Endodermal cell (in vitro differentiated cells): ENCODE results near the gene CEBPZOS. TPM values are rescaled to one million over a fixed set of nuclear protein-coding genes. Genes with fewer than 3 reads are reported as not detected.

Source experiments
- DNase-seq: peaks from one replicate; pipeline ENCODE4 v3.0.0-alpha.2; 2017
- H3K27ac ChIP-seq: 2 replicates; pipeline ENCODE4 v1.5.1; 2013; ENCODE audit warnings: mild to moderate bottlenecking, low read depth, low read length, moderate library complexity
- H3K27me3 ChIP-seq: 2 replicates; pipeline ENCODE4 v1.6.1; 2013; ENCODE audit warnings: mild to moderate bottlenecking, low read length, moderate library complexity; ENCODE audit not compliant: insufficient read depth, control insufficient read depth, poor library complexity, severe bottlenecking
- H3K36me3 ChIP-seq: 2 replicates; pipeline ENCODE4 v1.7.0; 2013; ENCODE audit warnings: mild to moderate bottlenecking, low read length, moderate library complexity; ENCODE audit not compliant: control insufficient read depth, insufficient read depth
- H3K4me1 ChIP-seq: one replicate; pipeline ENCODE4 v1.7.0; 2013; ENCODE audit warnings: low read length; ENCODE audit not compliant: control insufficient read depth, insufficient read depth
- H3K4me3 ChIP-seq: 2 replicates; pipeline ENCODE4 v1.5.1; 2013; ENCODE audit warnings: mild to moderate bottlenecking, low read length, moderate library complexity
- H3K9ac ChIP-seq: 2 replicates; pipeline ENCODE4 v1.6.1; 2013; ENCODE audit warnings: mild to moderate bottlenecking, low read length, moderate library complexity; ENCODE audit not compliant: poor library complexity, severe bottlenecking; ENCODE audit errors: extremely low read depth
- H3K9me3 ChIP-seq: 2 replicates; pipeline ENCODE4 v1.6.1; 2013; ENCODE audit warnings: mild to moderate bottlenecking, low read length, moderate library complexity; ENCODE audit not compliant: control insufficient read depth
- H3K27ac Mint-ChIP-seq: 2 replicates; pipeline ENCODE4 v1.8.0; 2020; ENCODE audit warnings: mixed read lengths
- H3K27me3 Mint-ChIP-seq: 2 replicates; pipeline ENCODE4 v1.8.0; 2021; ENCODE audit warnings: mild to moderate bottlenecking, mixed read lengths; ENCODE audit not compliant: insufficient read depth
- H3K36me3 Mint-ChIP-seq: 2 replicates; pipeline ENCODE4 v1.8.0; 2020; ENCODE audit warnings: low read depth, mixed read lengths
- H3K4me1 Mint-ChIP-seq: 2 replicates; pipeline ENCODE4 v1.8.0; 2020; ENCODE audit warnings: mixed read lengths
- H3K4me3 Mint-ChIP-seq: 2 replicates; pipeline ENCODE4 v1.8.0; 2020; ENCODE audit warnings: mild to moderate bottlenecking, moderate library complexity, mixed read lengths
- H3K9me3 Mint-ChIP-seq: 2 replicates; pipeline ENCODE4 v1.8.0; 2020; ENCODE audit warnings: mild to moderate bottlenecking, mixed read lengths
- CTCF ChIP-seq: fragments of 200-600 bp; sonication (generic); conservative IDR thresholded peaks from 2 replicates; pipeline ENCODE4 v1.5.0; 2021; ENCODE audit warnings: antibody characterized with exemption, mild to moderate bottlenecking
- WGBS, 2 experiments: methylation state at CpG; one replicate each; pipeline versions ENCODE4 v1.1.5 to v1.1.7; 2013; ENCODE audit warnings: missing lambda C conversion rate in 2 of 2, mixed read lengths in 1 of 2; ENCODE audit not compliant: insufficient coverage in 1 of 2, insufficient read length in 1 of 2; 5-methylcytosine and 5-hydroxymethylcytosine counted together
- total RNA-seq, 2 donors: library from RNA; stranded (reverse); fragmentation: NEBNext Ultra II Directional in 1 of 2; extraction: Animal tissue kit (Norgen Biotek cat#: 25700) in 1 of 2; gene quantifications; 2 replicates in 1 of 2; 3 replicates in 1 of 2; pipeline ENCODE4 v1.2.1, GENCODE V29; 2021

Gene CEBPZOS
- total RNA-seq, 2 donors from 2014 or later: 4.4 to 11.8 TPM

GRCh38 chr2:37244017-37244416 is 47.7 kb downstream of the CEBPZOS start:
- Histone ChIP-seq H3K27me3 (no peaks in the 10 kb centered on the region), H3K4me3 (no peak overlapping the region), H3K27ac (no peak overlapping the region), H3K36me3 (peaks cover 93% of the 10 kb centered on the region), H3K9ac (no peak overlapping the region), H3K4me1 (no peaks in the 10 kb centered on the region), H3K9me3 (no peaks in the 10 kb centered on the region)
- Mint-ChIP-seq H3K36me3 (peaks cover 61% of the 10 kb centered on the region), H3K27me3 (no peaks in the 10 kb centered on the region), H3K4me3 (no peak overlapping the region), H3K9me3 (peaks cover 6% of the 10 kb centered on the region), H3K4me1 (peaks cover 6% of the 10 kb centered on the region), H3K27ac (no peak overlapping the region)
- no peak for TF ChIP-seq CTCF
- no peak for DNase-seq
- 89 to 92% methylated on average over 2 to 4 of the region's 4 CpGs for WGBS, 2 experiments

GRCh38 chr2:37244755-37245154 is 48.5 kb downstream of the CEBPZOS start:
- H3K27me3 ChIP-seq: no peaks in the 10 kb centered on the region
- no peak for DNase-seq
- Mint-ChIP-seq H3K9me3 (peaks cover 6% of the 10 kb centered on the region), H3K27ac (no peak overlapping the region), H3K36me3 (peaks cover 64% of the 10 kb centered on the region), H3K27me3 (no peaks in the 10 kb centered on the region), H3K4me1 (peaks cover 6% of the 10 kb centered on the region), H3K4me3 (no peak overlapping the region)
- H3K4me3 ChIP-seq: no peak overlapping the region
- no peaks in the 10 kb centered on the region for H3K4me1 ChIP-seq
- TF ChIP-seq CTCF: no peak
- H3K36me3 ChIP-seq: peaks cover 94% of the 10 kb centered on the region
- 91 to 93% methylated on average over 2 to 3 of the region's 3 CpGs for whole genome bisulfite sequencing, 2 experiments
- H3K9ac ChIP-seq: no peak overlapping the region
- no peak overlapping the region for H3K27ac ChIP-seq
- no peaks in the 10 kb centered on the region for H3K9me3 ChIP-seq

DNA sequence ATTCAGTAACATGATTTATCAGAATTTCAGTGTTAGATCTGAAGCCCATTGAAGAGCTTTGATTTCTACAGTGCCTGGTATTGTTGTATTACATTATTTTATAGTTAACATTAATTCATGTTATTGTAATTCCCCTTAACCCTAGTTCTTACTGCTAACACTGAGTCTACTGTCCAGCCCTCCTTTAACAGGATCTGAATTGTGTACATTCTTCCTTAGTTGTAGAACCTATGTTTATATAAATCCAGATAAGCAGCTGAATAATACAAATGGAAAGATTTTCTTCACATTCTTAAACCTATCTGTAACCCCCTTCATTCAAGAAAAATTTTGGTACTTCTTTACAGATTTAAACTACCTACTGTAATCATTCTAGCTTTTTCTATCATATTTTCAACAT is 49.9 kb downstream of the CEBPZOS start:
- Histone ChIP-seq H3K4me3 (no peak overlapping the region), H3K9ac (no peak overlapping the region), H3K4me1 (peaks cover 5% of the 10 kb centered on the region), H3K27me3 (no peaks in the 10 kb centered on the region), H3K9me3 (no peaks in the 10 kb centered on the region), H3K27ac (no peak overlapping the region), H3K36me3 (peaks cover 97% of the 10 kb centered on the region)
- Mint-ChIP-seq H3K27ac (no peak overlapping the region), H3K9me3 (peaks cover 6% of the 10 kb centered on the region), H3K4me3 (no peak overlapping the region), H3K36me3 (peaks cover 59% of the 10 kb centered on the region), H3K27me3 (no peaks in the 10 kb centered on the region), H3K4me1 (peaks cover 12% of the 10 kb centered on the region)
- no peak for TF ChIP-seq CTCF
- no peak for DNase-seq
